HL-60 (cell line): Measurements from ENCODE around the gene LBX2.
"Not testable (repeated sequence)": the region's sequence is repeated elsewhere in the genome, so short reads cannot be mapped to it uniquely, and the experiment has no call there.

ENCODE experiments used
- GABPA ChIP-seq: IDR thresholded peaks from 2 replicates; pipeline ENCODE4 v1.6.1; 2012; ENCODE audit warnings: low read depth
- POLR2AphosphoS5 ChIP-seq: IDR thresholded peaks from 2 replicates; pipeline ENCODE4 v1.6.1; 2012; ENCODE audit warnings: low read depth
- TF ChIP-seq, protein P1 (sequence below): IDR thresholded peaks from one replicate; pipeline ENCODE4 v1.5.1; 2011; ENCODE audit warnings: low read length, control low read depth, inconsistent platforms; ENCODE audit not compliant: insufficient read depth

DNA sequence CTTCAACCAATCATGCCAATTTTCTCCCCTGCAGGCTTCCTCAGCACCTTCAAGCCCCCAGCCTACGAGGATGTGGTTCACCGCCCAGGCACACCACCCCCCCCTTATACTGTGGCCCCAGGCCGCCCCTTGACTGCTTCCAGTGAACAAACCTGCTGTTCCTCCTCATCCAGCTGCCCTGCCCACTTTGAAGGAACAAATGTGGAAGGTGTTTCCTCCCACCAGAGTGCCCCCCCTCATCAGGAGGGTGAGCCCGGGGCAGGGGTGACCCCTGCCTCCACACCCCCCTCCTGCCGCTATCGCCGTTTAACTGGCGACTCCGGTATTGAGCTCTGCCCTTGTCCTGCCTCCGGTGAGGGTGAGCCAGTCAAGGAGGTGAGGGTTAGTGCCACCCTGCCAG, 39.2 kb downstream of the LBX2 start:
- TF ChIP-seq, protein P1, sequence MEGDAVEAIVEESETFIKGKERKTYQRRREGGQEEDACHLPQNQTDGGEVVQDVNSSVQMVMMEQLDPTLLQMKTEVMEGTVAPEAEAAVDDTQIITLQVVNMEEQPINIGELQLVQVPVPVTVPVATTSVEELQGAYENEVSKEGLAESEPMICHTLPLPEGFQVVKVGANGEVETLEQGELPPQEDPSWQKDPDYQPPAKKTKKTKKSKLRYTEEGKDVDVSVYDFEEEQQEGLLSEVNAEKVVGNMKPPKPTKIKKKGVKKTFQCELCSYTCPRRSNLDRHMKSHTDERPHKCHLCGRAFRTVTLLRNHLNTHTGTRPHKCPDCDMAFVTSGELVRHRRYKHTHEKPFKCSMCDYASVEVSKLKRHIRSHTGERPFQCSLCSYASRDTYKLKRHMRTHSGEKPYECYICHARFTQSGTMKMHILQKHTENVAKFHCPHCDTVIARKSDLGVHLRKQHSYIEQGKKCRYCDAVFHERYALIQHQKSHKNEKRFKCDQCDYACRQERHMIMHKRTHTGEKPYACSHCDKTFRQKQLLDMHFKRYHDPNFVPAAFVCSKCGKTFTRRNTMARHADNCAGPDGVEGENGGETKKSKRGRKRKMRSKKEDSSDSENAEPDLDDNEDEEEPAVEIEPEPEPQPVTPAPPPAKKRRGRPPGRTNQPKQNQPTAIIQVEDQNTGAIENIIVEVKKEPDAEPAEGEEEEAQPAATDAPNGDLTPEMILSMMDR = not testable (repeated sequence)
- not testable (repeated sequence) for TF ChIP-seq GABPA, POLR2AphosphoS5
